ENCODE data around the gene LAYN.

The LAYN gene

GRCh38 chr11:111598559-111598958 lies 58.0 kb downstream of the LAYN start:
- no peak for DNase-seq

GRCh38 chr11:111601636-111601978 lies 61.1 kb downstream of the LAYN start:
- DNase-seq = no peak

- DNase-seq = peak; percentile 91
Measured at GRCh38 chr11:111601979-111602864, 61.7 kb downstream of the LAYN start, which contains the start of gene SIK2. Gene SIK2 (plus strand): TSS chr11:111602449. CDS start chr11:111602564, 115 bp downstream.

GRCh38 chr11:111602865-111603610 lies 62.5 kb downstream of the LAYN start:
- no peak for DNase-seq

- DNase-seq = no peak
Measured at GRCh38 chr11:111603611-111604130, 63.2 kb downstream of the LAYN start.

GRCh38 chr11:111604392-111605009 lies 64.0 kb downstream of the LAYN start:
- no peak for DNase-seq

GRCh38 chr11:111605681-111606080 lies 65.2 kb downstream of the LAYN start:
- DNase-seq = no peak

- DNase-seq = no peak
Measured at GRCh38 chr11:111606986-111607385, 66.5 kb downstream of the LAYN start.

GRCh38 chr11:111607751-111608150 lies 67.2 kb downstream of the LAYN start:
- no peak for DNase-seq
